ENCODE measurements around the gene LRRC42. TPM values are rescaled to one million over a fixed set of nuclear protein-coding genes. Genes with fewer than 3 reads are reported as not detected.

Gene LRRC42
- total and polyA plus RNA-seq, 9 of the 15 experiments (the other 6 are each of a cell fraction or from before 2014, with no cell fraction given) = 17.3 to 51.9 (median 35.5) TPM

DNA sequence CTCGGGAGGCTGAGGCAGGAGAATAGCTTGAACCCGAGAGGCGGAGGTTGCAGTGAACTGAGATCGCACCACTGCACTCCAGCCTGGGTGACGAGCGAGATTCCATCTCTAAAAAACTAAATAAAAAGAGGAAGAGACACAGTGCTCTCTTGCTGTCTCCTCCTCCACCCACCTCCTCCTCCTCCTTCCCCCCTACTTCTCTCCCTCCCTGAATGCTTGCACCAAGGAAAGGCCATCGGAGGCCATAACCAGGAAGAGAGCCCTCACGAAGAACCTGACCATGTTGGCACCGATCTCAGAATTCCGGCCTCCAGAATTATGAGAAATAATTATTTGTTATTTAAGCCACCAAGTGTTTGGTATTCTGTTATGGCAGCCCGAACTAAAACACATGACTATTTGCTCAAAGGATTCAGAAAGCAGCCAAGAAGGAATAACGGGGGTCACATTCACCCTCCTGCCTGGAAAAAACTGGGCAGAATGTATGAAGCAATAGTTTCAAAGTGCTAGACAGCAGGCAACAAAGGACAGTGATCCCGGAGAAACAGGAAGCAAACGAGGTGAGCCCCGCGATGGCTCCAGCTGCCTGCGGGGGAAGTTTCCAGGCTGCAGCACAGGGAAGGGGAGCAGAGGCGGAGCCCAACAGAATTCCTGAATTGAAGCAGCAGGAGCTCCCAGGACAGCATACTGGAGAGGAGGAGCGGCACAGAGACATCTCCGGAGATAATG, 36.0 kb downstream of the LRRC42 start (continued):
- TF ChIP-seq CBX2 (IDR thresholded peaks at IDR 0.05; ENCODE audit: insufficient read depth, low read length, poor library complexity, severe bottlenecking) (no peak), ERF (CRISPR knock-in tag; IDR thresholded peaks at IDR 0.05) (peak; percentile 44; the same call in 1 of the 2 replicates), ZNF124 (CRISPR knock-in tag; IDR thresholded peaks at IDR 0.05) (no peak), U2AF2 (optimal IDR thresholded peaks at IDR 0.05; ENCODE audit: low read depth, low read length) (no peak), SMAD2 (IDR thresholded peaks at IDR 0.05; ENCODE audit: low read depth, low read length) (no peak), HNRNPL (IDR thresholded peaks at IDR 0.05; ENCODE audit: low read depth, low read length) (no peak), ZNF146 (CRISPR knock-in tag; IDR thresholded peaks at IDR 0.05; ENCODE audit: unreplicated experiment) (no peak), ELF2 (CRISPR knock-in tag; IDR thresholded peaks at IDR 0.05) (peak; percentile 45; the same call in 1 of the 2 replicates), GABPA (tag; conservative IDR thresholded peaks at IDR 0.05; ENCODE audit: low read depth) (0 out of 2 replicates have a peak, but pooled peaks have one; percentile 26)
- TF ChIP-seq, protein P1, sequence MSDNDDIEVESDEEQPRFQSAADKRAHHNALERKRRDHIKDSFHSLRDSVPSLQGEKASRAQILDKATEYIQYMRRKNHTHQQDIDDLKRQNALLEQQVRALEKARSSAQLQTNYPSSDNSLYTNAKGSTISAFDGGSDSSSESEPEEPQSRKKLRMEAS (CRISPR knock-in tag; IDR thresholded peaks at IDR 0.05) = peak; percentile 13; the same call in 1 of the 2 replicates
- TF ChIP-seq, protein P2, sequence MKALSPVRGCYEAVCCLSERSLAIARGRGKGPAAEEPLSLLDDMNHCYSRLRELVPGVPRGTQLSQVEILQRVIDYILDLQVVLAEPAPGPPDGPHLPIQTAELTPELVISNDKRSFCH (CRISPR knock-in tag; IDR thresholded peaks at IDR 0.05) = no peak
- TF ChIP-seq, protein P2 (tag; IDR thresholded peaks at IDR 0.05) = no peak
- TF ChIP-seq, protein P3, sequence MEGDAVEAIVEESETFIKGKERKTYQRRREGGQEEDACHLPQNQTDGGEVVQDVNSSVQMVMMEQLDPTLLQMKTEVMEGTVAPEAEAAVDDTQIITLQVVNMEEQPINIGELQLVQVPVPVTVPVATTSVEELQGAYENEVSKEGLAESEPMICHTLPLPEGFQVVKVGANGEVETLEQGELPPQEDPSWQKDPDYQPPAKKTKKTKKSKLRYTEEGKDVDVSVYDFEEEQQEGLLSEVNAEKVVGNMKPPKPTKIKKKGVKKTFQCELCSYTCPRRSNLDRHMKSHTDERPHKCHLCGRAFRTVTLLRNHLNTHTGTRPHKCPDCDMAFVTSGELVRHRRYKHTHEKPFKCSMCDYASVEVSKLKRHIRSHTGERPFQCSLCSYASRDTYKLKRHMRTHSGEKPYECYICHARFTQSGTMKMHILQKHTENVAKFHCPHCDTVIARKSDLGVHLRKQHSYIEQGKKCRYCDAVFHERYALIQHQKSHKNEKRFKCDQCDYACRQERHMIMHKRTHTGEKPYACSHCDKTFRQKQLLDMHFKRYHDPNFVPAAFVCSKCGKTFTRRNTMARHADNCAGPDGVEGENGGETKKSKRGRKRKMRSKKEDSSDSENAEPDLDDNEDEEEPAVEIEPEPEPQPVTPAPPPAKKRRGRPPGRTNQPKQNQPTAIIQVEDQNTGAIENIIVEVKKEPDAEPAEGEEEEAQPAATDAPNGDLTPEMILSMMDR (IDR thresholded peaks at IDR 0.05 in 2 of 3, conservative IDR thresholded peaks at IDR 0.05 in 1 of 3; ENCODE audit: insufficient read depth in 2 of 3, low read depth in 1 of 3, low read length in 3 of 3) = no peak

Data from K562 (cell line).